Measurements from ENCODE around the gene HBEGF.

Gene HBEGF

GRCh38 chr5:140339636-140340035 lies 6.8 kb downstream of the HBEGF start:
- DNase-seq (ENCODE audit: low read depth, low spot score) = no peak
- H3K27ac ChIP-seq = peak overlapping the region; percentile 96

DNA sequence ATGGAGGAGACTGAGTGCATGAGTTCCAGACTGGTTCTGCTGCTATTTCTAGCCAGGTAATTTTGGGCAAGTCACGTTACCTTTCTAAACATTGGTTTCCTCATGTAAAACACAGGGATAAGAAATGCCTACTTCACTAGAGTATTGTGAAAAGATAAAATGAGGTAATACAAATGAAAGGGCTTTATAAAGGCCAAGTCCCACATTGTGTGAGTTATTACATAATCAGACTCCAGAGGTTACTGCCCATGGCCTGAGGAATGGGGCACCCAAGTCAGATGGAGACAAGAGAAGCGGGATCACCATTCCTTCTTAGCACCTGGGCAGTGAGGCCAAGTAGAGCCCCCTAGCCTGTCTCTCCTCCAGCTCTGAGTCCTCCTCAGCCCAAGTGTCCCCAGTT lies 7.5 kb downstream of the HBEGF start:
- H3K27ac ChIP-seq = peak overlapping the region; percentile 96
- DNase-seq (ENCODE audit: low read depth, low spot score) = no peak

- DNase-seq (ENCODE audit: low read depth, low spot score) = no peak
- peak overlapping the region; percentile 96 for H3K27ac ChIP-seq
These were observed 8.1 kb downstream of the HBEGF start for GRCh38 chr5:140338336-140338735.

GRCh38 chr5:140337880-140338279 lies 8.5 kb downstream of the HBEGF start:
- no peak for DNase-seq (ENCODE audit: low read depth, low spot score)
- peak overlapping the region; percentile 96 for H3K27ac ChIP-seq

DNA sequence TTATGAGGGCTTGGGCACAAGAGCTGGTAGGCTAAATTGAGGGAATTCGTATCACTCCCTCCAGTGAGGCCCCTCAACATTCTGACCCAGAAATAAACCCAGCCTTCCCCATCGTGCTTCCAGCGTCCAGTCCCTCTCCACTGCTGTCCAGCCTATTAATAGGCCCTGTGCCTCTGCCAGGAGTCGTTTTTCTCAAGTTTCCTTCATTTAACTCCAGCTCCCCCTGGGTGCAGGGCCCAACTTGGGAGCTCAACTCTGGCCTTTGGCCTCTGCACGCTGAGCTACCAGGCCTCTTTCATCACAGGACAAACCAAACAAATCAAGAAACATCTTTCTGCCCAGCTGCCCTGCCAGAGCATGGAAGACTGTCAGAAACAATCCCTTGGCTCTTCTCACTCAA lies 10.0 kb downstream of the HBEGF start:
- H3K27ac ChIP-seq = peak overlapping the region; percentile 96
- DNase-seq (ENCODE audit: low read depth, low spot score) = no peak

- DNase-seq (ENCODE audit: low read depth, low spot score) = no peak
These were observed 14.8 kb downstream of the HBEGF start for GRCh38 chr5:140331638-140332037.

DNA sequence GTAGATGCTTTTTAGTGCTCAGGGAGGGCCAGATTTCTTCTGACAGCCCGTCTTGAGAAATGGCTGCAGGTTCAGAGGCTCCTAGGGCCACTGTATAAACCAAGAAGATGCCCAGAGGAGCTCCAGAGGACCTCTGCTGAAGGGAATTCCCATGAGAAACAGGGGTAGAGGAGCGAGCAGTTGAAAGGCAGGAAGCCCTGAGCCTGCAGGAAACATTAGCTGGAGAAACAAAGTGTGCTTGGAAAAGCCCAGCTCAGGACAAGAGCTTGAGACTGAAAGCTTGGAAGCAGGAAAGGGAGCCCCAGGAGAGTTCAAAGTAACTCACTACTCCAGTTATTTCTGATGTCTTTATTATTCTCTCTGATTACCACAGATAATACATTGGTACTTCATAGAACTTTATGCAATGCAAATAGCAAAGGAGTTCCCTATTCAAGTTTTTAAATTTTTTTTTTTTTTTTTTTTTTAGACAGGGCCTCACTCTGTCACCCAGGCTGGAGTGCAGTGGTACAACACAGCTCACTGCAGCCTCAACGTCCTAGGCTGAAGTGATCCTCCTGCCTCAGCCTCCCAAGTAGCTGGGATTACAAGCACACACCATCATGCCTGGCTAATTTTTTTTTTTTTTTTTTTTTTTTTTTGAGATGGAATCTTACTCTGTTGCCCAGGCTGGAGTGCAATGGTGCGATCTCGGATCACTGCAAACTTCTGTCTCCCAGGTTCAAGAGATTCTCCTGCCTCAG lies 16.5 kb downstream of the HBEGF start:
- no peak for DNase-seq (ENCODE audit: low read depth, low spot score)
- H3K27ac ChIP-seq = no peak overlapping the region

More at GRCh38 chr5:140331638-140332037, 14.8 kb downstream of the HBEGF start:
- peak overlapping the region; percentile 96 for H3K27ac ChIP-seq

DNA sequence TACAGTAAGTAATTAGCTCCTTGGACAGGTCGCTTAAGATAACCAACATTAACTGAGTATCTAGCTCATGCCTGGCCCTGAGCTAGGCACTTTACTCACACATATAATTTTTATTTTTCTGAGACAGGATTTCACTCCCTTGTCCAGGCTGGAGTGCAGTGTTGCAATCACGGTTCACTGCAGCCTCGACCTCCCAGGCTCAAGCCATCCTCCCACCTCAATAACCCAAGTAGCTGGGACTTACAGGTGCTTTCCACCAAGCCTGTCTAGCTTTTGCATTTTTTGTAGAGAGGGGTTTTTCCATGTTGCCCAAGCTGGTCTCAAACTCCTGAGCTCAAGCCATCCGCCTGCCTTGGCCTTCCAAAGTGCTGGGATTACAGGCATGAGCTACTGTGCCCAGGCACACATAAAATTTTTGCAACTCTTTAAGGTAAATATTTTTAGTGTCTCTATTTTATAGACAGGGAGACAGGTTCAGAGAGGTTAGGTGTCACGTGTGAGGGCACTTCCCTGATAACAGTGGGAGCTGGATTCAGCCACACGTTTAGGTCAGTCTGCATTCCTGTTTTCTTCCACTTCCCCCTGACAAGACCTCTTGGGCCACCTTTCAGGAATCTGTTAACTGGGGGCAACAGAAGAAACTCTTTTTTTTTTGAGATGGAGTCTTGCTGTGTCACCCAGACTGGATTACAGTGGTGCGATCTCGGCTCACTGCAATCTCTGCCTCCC lies 18.2 kb downstream of the HBEGF start:
- no peak overlapping the region for H3K27ac ChIP-seq
- no peak for DNase-seq (ENCODE audit: low read depth, low spot score)

- no peak for DNase-seq (ENCODE audit: low read depth, low spot score)
- H3K27ac ChIP-seq = no peak overlapping the region
These were observed 18.8 kb downstream of the HBEGF start for GRCh38 chr5:140327589-140327988.

DNA sequence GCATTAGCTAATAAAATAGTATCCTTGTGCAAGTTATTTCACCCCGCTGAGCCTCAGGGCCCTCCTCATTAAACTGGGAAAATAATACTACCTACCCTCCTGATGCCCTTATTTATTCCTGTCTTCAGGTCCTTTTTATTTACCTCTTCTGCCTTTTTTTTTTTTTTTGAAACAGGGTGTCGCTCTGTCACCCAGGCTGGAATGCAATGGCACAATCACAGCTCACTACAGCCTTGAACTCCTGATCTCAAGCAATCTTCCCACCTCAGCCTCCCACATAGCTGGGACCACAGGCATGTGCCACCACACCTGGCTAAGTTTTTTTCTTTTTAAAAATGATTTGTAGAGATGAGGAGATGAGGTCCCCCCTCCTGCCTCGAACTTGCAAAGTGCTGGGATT lies 20.9 kb downstream of the HBEGF start:
- no peak overlapping the region for H3K27ac ChIP-seq

GRCh38 chr5:140324617-140325241 lies 21.7 kb downstream of the HBEGF start:
- no peak for DNase-seq (ENCODE audit: low read depth, low spot score)
- H3K27ac ChIP-seq = no peak overlapping the region

More for the DNA sequence above, 20.9 kb downstream of the HBEGF start:
- no peak for DNase-seq (ENCODE audit: low read depth, low spot score)

- no peak for DNase-seq (ENCODE audit: low read depth, low spot score)
- H3K27ac ChIP-seq = peak overlapping the region; percentile 83
These were observed 22.3 kb downstream of the HBEGF start for GRCh38 chr5:140324041-140324600.

GRCh38 chr5:140322751-140323731 lies 23.4 kb downstream of the HBEGF start:
- no peak for DNase-seq (ENCODE audit: low read depth, low spot score)
- H3K27ac ChIP-seq = peak overlapping the region; percentile 83

DNA sequence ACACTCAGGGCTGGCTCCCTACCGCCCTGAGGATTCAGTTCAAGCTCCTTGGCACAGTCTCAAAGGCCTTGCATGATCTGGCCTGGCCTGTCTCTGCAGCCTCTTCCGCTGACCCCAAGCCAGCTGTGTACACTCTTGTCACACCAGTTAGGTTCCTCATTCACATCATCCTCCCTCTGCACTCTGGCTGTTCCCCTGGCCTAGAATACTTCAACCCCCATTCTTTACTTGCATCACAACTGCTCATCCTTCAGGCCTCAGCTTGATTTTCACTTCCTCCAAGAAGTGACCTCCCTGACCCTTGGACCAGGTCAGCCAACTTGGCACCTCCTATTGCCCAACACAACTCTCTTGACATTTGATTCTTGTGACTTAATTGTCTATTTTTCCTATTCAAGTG lies 24.6 kb downstream of the HBEGF start:
- peak overlapping the region; percentile 83 for H3K27ac ChIP-seq
- no peak for DNase-seq (ENCODE audit: low read depth, low spot score)

- DNase-seq (ENCODE audit: low read depth, low spot score) = no peak
- no peak overlapping the region for H3K27ac ChIP-seq
These were observed 26.6 kb downstream of the HBEGF start for GRCh38 chr5:140319833-140320232.

DNA sequence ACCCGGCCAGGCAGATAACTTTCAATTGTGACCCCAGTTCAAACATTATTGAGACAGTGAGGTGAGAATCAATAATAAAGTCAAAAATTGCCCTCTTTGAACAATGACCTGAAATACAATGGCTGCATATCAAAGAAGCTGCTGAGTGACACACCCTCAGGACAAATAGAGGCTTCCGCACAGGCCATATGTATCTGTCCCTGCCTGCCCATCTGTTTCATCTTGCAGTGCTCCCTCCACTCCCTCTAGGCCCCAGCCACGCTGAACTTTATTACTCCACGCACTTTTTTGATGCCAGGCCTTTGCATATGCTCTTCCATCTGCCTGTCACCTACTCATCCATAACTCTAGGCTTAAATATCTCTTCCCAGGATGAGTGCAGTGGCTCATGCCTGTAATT lies 27.6 kb downstream of the HBEGF start:
- H3K27ac ChIP-seq = peak overlapping the region; percentile 68
- no peak for DNase-seq (ENCODE audit: low read depth, low spot score)

DNA sequence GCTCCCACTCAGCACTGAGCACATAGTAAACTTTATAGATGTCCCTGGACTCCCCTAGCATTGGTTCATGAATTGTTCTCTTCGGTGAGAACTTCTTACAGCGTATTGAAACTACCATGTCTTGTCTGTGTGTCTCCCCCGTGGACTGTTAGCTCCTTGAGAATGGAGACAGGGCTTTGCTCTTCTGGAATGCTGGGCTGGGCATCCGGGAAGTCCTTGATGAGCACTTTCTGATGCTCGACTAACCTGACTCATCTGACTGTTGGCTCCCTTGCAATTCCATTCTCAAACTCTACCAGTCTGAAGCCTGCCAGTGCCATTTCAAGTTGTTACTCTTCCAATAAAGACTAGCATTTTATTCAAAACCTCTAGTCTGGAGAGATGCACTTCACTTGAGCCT lies 28.5 kb downstream of the HBEGF start:
- no peak for DNase-seq (ENCODE audit: low read depth, low spot score)
- peak overlapping the region; percentile 68 for H3K27ac ChIP-seq

DNA sequence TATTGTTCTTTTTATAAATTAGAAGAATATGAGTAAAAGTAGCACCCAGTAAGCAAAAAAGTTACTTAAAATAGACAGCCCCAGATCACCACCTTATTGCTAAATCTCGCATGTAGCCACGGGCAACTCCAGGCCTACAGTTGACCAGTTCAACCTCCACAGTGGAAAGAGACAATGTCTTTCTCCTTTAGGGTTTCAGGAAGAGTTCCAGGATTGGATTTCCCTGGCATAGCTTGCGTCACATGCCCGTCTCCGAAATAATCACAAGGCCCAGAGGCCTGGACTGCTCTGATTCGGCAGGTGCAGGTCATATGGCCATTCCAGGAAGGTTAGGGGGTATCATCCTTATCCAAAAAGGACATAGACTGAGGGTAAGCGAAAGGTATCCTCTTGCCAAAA lies 33.6 kb downstream of the HBEGF start:
- peak overlapping the region; percentile 83 for H3K27ac ChIP-seq
- no peak for DNase-seq (ENCODE audit: low read depth, low spot score)

- DNase-seq (ENCODE audit: low read depth, low spot score) = peak; percentile 88
- H3K27ac ChIP-seq = peak overlapping the region; percentile 83
These were observed 34.2 kb downstream of the HBEGF start for GRCh38 chr5:140312067-140312790.

Data from epithelial cell of prostate (primary cell).